ENCODE data around the gene THOC6. TPM values are rescaled to one million over a fixed set of nuclear protein-coding genes. Genes with fewer than 3 reads are reported as not detected.
A peak's percentile ranks its signal among the peaks of the same experiment; 100 is the strongest.

THOC6 gene
- total and polyA plus RNA-seq, 9 of the 15 experiments (the other 6 are each of a cell fraction or from before 2014, with no cell fraction given), result 2.5 to 65.4 (median 42.3) TPM

GRCh38 chr16:3027983-3028715, 4.3 kb downstream of the THOC6 start (continued):
- peak in 1 of 2 experiments; percentile 78; a peak in 2 of 4 replicates for TF ChIP-seq UBTF (IDR thresholded peaks at IDR 0.05; ENCODE audit: borderline replicate concordance in 1 of 2, low read depth in 2 of 2, low read length in 2 of 2)
- TF ChIP-seq TSHZ1 (CRISPR knock-in tag; IDR thresholded peaks at IDR 0.05), result no peak
- TF ChIP-seq SIX5 (IDR thresholded peaks at IDR 0.05; ENCODE audit: borderline replicate concordance in 1 of 2, insufficient read depth in 1 of 2, low read depth in 1 of 2, low read length in 2 of 2), result no peak
- TF ChIP-seq CBFA2T3 (IDR thresholded peaks at IDR 0.05), result peak; percentile 21; the same call in 1 of the 2 replicates
- no peak for TF ChIP-seq DMBX1 (CRISPR knock-in tag; IDR thresholded peaks at IDR 0.05; ENCODE audit: borderline replicate concordance)
- TF ChIP-seq CBX5 (IDR thresholded peaks at IDR 0.05; ENCODE audit: borderline replicate concordance, low read depth), result no peak
- no peak for TF ChIP-seq ZNF398 (CRISPR knock-in tag; IDR thresholded peaks at IDR 0.05)
- peak; percentile 7; the same call in 1 of the 2 replicates for TF ChIP-seq CBFA2T2 (conservative IDR thresholded peaks at IDR 0.05)
- peak; percentile 39; the same call in 1 of the 2 replicates for TF ChIP-seq SUPT5H (IDR thresholded peaks at IDR 0.05)
- TF ChIP-seq ZNF609 (CRISPR knock-in tag; IDR thresholded peaks at IDR 0.05; ENCODE audit: borderline replicate concordance), result no peak
- no peak for TF ChIP-seq RFX5 (IDR thresholded peaks at IDR 0.05; ENCODE audit: low read depth, low read length)

All from K562 (cell line).